Spinal cord (tissue), 10 donors: ENCODE measurements around the gene ZDHHC13. TPM values are rescaled to one million over a fixed set of nuclear protein-coding genes. Genes with fewer than 3 reads are reported as not detected.

Source experiments
- DNase-seq, 6 donors: peaks; one replicate each; pipeline versions ENCODE4 v3.0.0 to v3.0.0-alpha.2; 2013 to 2015; ENCODE audit warnings: low spot score in 6 of 6, low read depth in 4 of 6
- H3K27ac ChIP-seq: one replicate; pipeline ENCODE4 v1.5.1; 2013; ENCODE audit warnings: low read depth, low read length, control low read depth
- H3K27me3 ChIP-seq: one replicate; pipeline ENCODE4 v1.6.1; 2013; ENCODE audit warnings: low read length; ENCODE audit not compliant: control insufficient read depth, insufficient read depth
- H3K36me3 ChIP-seq: one replicate; pipeline ENCODE4 v1.6.1; 2013; ENCODE audit warnings: low read length; ENCODE audit not compliant: control insufficient read depth, insufficient read depth
- H3K4me1 ChIP-seq: one replicate; pipeline ENCODE4 v1.6.1; 2013; ENCODE audit warnings: low read length; ENCODE audit not compliant: control insufficient read depth, insufficient read depth
- H3K4me3 ChIP-seq: one replicate; pipeline ENCODE4 v1.5.1; 2013; ENCODE audit warnings: low read depth, low read length, control low read depth
- H3K9me3 ChIP-seq: one replicate; pipeline ENCODE4 v1.6.1; 2013; ENCODE audit warnings: low read length; ENCODE audit not compliant: control insufficient read depth, insufficient read depth
- WGBS: methylation state at CpG from one replicate; pipeline ENCODE4 v1.1.5; 2013; ENCODE audit warnings: missing lambda C conversion rate; ENCODE audit not compliant: insufficient coverage; 5-methylcytosine and 5-hydroxymethylcytosine counted together
- long read RNA-seq, 4 donors: transcript quantifications; one replicate each; lab custom pipeline, GENCODE V29; 2026
- polyA plus RNA-seq, 2 donors: library from polyadenylated mRNA; unstranded; fragments of 120-200 nt; gene quantifications; one replicate each; pipeline ENCODE4 v1.2.1, GENCODE V29; 2013; ENCODE audit not compliant: insufficient read length in 2 of 2
- total RNA-seq, 2 donors: library from RNA; depleted of rRNA in 1 of 2; stranded (reverse); fragments of 120-200 nt in 1 of 2; fragments of >200 nt in 1 of 2; gene quantifications; one replicate each; pipeline versions ENCODE4 v1.2.3 to v1.2.4, GENCODE V29; 2013 to 2014
- donor health status: healthy.

ZDHHC13 gene
- 10 to 100 TPM; 11.2 to 35.8 TPM for total RNA-seq
- polyA plus RNA-seq = 10 to 100 TPM; 19.5 to 24.7 TPM
- long read RNA-seq, donor 1, partial matches to known transcripts = 5 of 12 reads
- long read RNA-seq, donor 1, other reads (novel, unspliced or antisense) = 0 of 12 reads
- long read RNA-seq, donor 2, partial matches to known transcripts = 0 of 1 reads
- long read RNA-seq, donor 2, other reads (novel, unspliced or antisense) = 0 of 1 reads
- long read RNA-seq, donor 3, partial matches to known transcripts = 0 of 3 reads
- long read RNA-seq, donor 3, other reads (novel, unspliced or antisense) = 0 of 3 reads
- long read RNA-seq, donor 4, partial matches to known transcripts = 17 of 22 reads
- long read RNA-seq, donor 4, other reads (novel, unspliced or antisense) = 0 of 22 reads

GRCh38 chr11:19116971-19117759, at the start of gene ZDHHC13:
ZDHHC13 (plus strand) TSS chr11:19117168; CDS start chr11:19117250, 82 bp downstream.
- peak within 1 kb of the TSS; percentile 45 for H3K27ac ChIP-seq
- H3K9me3 ChIP-seq = no peaks in the 10 kb centered on the region
- H3K36me3 ChIP-seq = no peaks in the 10 kb centered on the region
- H3K4me3 ChIP-seq = peak within 1 kb of the TSS; percentile 72
- no peaks in the 10 kb centered on the region for H3K27me3 ChIP-seq
- peak in 5 of 6 donors; percentile 75 to 97 (median 80) for DNase-seq
- H3K4me1 ChIP-seq = peaks cover 17% of the 10 kb centered on the region
- WGBS = under 1% methylated on average over 57 of the region's 61 CpGs

GRCh38 chr11:19071255-19071654, 45.7 kb upstream of the ZDHHC13 start:
- Histone ChIP-seq H3K36me3 (no peaks in the 10 kb centered on the region), H3K4me3 (no peak overlapping the region), H3K9me3 (no peaks in the 10 kb centered on the region), H3K4me1 (peaks cover 4% of the 10 kb centered on the region), H3K27me3 (peaks cover 10% of the 10 kb centered on the region), H3K27ac (no peak overlapping the region)
- WGBS = 0% methylated on average over 4 of the region's 11 CpGs
- DNase-seq = peak in 5 of 6 donors; percentile 47 to 94 (median 73)

- Histone ChIP-seq H3K4me3 (no peak overlapping the region), H3K4me1 (peaks cover 10% of the 10 kb centered on the region)
Observed at GRCh38 chr11:19072464-19072863, 44.5 kb upstream of the ZDHHC13 start.

GRCh38 chr11:19073454-19074415, 43.2 kb upstream of the ZDHHC13 start:
- WGBS = 64% methylated on average over 8 of the region's 10 CpGs
- Histone ChIP-seq H3K36me3 (no peaks in the 10 kb centered on the region), H3K4me3 (no peak overlapping the region), H3K27me3 (peaks cover 10% of the 10 kb centered on the region), H3K9me3 (no peaks in the 10 kb centered on the region), H3K27ac (no peak overlapping the region), H3K4me1 (peaks cover 10% of the 10 kb centered on the region)
- DNase-seq = no peak

More at GRCh38 chr11:19072464-19072863, 44.5 kb upstream of the ZDHHC13 start:
- peaks cover 10% of the 10 kb centered on the region for H3K27me3 ChIP-seq
- DNase-seq = no peak
- H3K36me3 ChIP-seq = no peaks in the 10 kb centered on the region
- WGBS = 76% methylated on average over 5 of the region's 5 CpGs
- no peak overlapping the region for H3K27ac ChIP-seq
- H3K9me3 ChIP-seq = no peaks in the 10 kb centered on the region

GRCh38 chr11:19075636-19076035, 41.3 kb upstream of the ZDHHC13 start:
- no peak overlapping the region for H3K27ac ChIP-seq
- H3K4me1 ChIP-seq = peaks cover 18% of the 10 kb centered on the region
- WGBS = 73% methylated on average over 2 of the region's 3 CpGs
- no peaks in the 10 kb centered on the region for H3K36me3 ChIP-seq
- no peak for DNase-seq
- H3K4me3 ChIP-seq = no peak overlapping the region
- H3K27me3 ChIP-seq = peaks cover 5% of the 10 kb centered on the region
- no peaks in the 10 kb centered on the region for H3K9me3 ChIP-seq

GRCh38 chr11:19076744-19077589, 40.0 kb upstream of the ZDHHC13 start:
- peaks cover 5% of the 10 kb centered on the region for H3K27me3 ChIP-seq
- no peaks in the 10 kb centered on the region for H3K36me3 ChIP-seq
- no peak overlapping the region for H3K27ac ChIP-seq
- 42% methylated on average over 2 of the region's 10 CpGs for WGBS
- H3K9me3 ChIP-seq = no peaks in the 10 kb centered on the region
- H3K4me3 ChIP-seq = no peak overlapping the region
- peaks cover 14% of the 10 kb centered on the region for H3K4me1 ChIP-seq
- DNase-seq = peak in 5 of 6 donors; percentile 45 to 90 (median 54)

GRCh38 chr11:19077965-19078364, 39.0 kb upstream of the ZDHHC13 start:
- DNase-seq = no peak
- H3K4me3 ChIP-seq = no peak overlapping the region
- H3K27ac ChIP-seq = no peak overlapping the region
- no peaks in the 10 kb centered on the region for H3K27me3 ChIP-seq
- no peaks in the 10 kb centered on the region for H3K9me3 ChIP-seq
- H3K36me3 ChIP-seq = no peaks in the 10 kb centered on the region
- peaks cover 14% of the 10 kb centered on the region for H3K4me1 ChIP-seq

GRCh38 chr11:19079643-19080440, 37.1 kb upstream of the ZDHHC13 start:
- peak in 5 of 6 donors; percentile 50 to 86 (median 69) for DNase-seq
- Histone ChIP-seq H3K9me3 (no peaks in the 10 kb centered on the region), H3K4me3 (no peak overlapping the region), H3K36me3 (no peaks in the 10 kb centered on the region), H3K27ac (no peak overlapping the region), H3K4me1 (peaks cover 14% of the 10 kb centered on the region), H3K27me3 (no peaks in the 10 kb centered on the region)
- 46% methylated on average over 2 of the region's 6 CpGs for WGBS
